ENCODE data around the gene PGAM5. TPM values are rescaled to one million over a fixed set of nuclear protein-coding genes. Genes with fewer than 3 reads are reported as not detected.
"Not testable (repeated sequence)": the region's sequence is repeated elsewhere in the genome, so short reads cannot be mapped to it uniquely, and the experiment has no call there.

The PGAM5 gene
- total RNA-seq, 2 donors from 2014 or later = 33.3 to 85.6 TPM

DNA sequence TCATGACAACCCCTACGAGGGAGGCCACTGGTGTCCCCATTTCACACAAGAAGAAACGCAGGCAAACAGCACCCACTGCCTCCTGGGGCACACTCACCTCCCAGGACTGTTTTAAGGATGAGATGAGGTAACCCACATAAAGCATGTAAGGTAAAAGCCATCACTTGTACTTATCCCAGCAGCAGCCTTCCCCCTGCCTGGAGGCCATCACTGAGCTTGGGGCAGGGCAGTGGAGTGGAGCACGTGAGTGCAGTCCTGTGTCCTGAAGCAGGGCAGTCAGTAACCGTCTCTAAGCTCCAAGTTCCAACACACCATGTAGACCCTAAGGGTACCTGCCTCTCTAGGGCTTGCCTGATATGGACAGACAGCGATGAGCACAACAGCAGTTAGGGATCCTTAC is 25.2 kb upstream of the PGAM5 start:
- Histone ChIP-seq H3K27ac (no peak overlapping the region), H3K27me3 (no peaks in the 10 kb centered on the region), H3K4me1 (no peaks in the 10 kb centered on the region), H3K9me3 (no peaks in the 10 kb centered on the region), H3K36me3 (no peaks in the 10 kb centered on the region), H3K9ac (ENCODE audit: low read depth in 2 of 2, low read length in 2 of 2) (no peak overlapping the region), H3K4me3 (no peak overlapping the region)
- TF ChIP-seq, protein P1, sequence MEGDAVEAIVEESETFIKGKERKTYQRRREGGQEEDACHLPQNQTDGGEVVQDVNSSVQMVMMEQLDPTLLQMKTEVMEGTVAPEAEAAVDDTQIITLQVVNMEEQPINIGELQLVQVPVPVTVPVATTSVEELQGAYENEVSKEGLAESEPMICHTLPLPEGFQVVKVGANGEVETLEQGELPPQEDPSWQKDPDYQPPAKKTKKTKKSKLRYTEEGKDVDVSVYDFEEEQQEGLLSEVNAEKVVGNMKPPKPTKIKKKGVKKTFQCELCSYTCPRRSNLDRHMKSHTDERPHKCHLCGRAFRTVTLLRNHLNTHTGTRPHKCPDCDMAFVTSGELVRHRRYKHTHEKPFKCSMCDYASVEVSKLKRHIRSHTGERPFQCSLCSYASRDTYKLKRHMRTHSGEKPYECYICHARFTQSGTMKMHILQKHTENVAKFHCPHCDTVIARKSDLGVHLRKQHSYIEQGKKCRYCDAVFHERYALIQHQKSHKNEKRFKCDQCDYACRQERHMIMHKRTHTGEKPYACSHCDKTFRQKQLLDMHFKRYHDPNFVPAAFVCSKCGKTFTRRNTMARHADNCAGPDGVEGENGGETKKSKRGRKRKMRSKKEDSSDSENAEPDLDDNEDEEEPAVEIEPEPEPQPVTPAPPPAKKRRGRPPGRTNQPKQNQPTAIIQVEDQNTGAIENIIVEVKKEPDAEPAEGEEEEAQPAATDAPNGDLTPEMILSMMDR (IDR thresholded peaks at IDR 0.05) = no peak
- no peak for DNase-seq
- intact Hi-C loops (cut with DNase I) = no loop called here

DNA sequence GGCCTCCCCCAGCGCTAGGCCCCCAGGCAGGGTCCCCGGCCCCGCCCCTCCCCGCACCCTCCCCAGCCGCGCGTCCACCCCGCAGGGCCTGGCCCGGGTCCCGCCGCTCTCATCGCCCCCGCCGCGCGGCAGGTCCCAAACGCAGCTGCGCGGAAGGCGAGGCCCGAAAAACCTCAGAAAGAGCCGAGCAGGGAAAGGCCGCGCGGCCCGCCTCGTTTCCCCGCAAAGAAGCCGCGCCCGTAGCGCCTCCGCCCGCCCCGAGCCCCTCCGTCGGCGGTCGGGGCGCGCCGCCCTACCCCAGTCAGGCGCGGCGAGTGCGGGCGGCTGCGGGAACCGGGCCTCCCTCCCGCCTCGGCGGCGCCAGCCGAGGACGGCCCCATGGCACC is 23.8 kb upstream of the PGAM5 start:
- Histone ChIP-seq H3K36me3 (no peaks in the 10 kb centered on the region), H3K27ac (peak overlapping the region; percentile 66), H3K27me3 (no peaks in the 10 kb centered on the region), H3K4me3 (peak overlapping the region; percentile 77), H3K4me1 (no peaks in the 10 kb centered on the region), H3K9me3 (no peaks in the 10 kb centered on the region), H3K9ac (ENCODE audit: low read depth in 2 of 2, low read length in 2 of 2) (peak overlapping the region; percentile 46 to 73)
- TF ChIP-seq, protein P1 (IDR thresholded peaks at IDR 0.05) = no peak
- intact Hi-C loops (cut with DNase I) = no loop called here
- DNase-seq = no peak

DNA sequence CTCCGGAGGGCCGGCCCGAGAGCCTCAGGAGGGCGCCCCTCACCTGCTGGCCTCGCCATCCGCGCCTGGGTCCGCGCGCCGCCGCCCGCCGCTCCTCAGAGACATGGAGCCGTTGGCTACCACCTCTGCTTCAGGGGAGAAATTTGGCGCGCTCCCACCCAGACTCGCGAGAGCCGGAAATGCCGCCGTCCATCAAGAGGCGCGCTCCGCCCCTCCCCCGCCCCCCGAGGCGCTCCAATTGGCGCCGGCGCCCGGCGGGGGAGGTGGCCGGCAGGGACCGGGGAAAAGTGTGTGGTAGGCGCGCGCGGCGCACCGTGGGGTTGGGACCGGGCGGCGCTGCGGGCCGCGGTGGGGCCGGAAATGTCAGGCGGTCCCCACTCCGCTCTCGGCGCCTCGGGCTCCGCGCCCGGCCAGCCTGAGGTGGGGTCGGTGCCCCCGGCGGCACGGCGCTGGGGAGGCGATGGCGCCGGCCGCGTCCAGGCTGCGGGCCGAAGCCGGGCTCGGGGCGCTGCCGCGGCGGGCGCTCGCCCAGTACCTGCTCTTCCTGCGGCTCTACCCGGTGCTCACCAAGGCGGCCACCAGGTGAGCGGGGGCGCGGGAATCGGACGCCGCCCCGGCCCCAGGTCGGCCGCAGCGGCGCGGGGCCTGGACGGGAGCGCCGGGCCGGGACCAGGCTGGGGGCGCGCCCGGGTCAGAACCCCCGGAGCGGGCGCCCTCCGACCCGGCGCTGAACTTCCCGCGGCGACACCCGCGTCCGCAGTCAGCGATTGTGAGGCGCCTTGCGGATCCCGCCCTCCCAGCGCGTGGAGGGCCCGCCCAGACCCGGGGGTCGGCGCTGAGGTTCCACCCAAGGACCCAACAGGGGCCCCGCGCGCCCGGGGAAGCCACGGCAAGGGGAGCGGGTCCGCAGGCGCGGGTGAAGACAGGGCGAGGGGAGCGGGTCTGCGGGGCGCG is 23.2 kb upstream of the PGAM5 start, which contains the start of the genes POLE and PXMP2:
Gene POLE, minus strand, starts transcription at position 132 of the 954 bp plus-strand sequence. Its CDS starts 27 bp downstream, at position 105.
Gene PXMP2, plus strand, starts transcription at position 377 of the 954 bp plus-strand sequence. Its CDS starts 84 bp downstream, at position 461.
- Histone ChIP-seq H3K4me3 (peak within 1 kb of the TSS; percentile 77), H3K27ac (peak within 1 kb of the TSS; percentile 66)

DNA sequence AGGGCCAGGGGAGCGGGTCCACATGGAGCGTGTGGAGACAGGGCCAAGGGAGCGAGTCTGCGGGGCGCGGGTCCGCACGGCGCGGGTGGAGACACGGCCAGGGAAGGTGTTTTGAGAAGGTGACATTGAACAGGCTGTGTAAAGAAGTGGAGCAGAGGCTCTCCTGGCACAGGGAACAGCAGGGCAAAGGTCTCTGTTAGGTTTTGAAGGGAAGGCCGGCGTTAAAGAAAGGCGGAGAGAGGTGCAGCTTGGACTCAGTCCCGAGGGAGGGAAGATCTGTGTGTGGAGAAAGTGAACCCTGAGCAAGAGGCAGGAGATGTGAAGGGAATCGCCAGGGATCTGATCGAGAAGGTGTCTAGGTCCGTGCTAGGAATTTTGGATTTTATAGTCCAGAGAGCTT is 21.4 kb upstream of the PGAM5 start:
- H3K4me1 ChIP-seq = no peaks in the 10 kb centered on the region
- H3K4me3 ChIP-seq = no peak overlapping the region
- no peaks in the 10 kb centered on the region for H3K36me3 ChIP-seq
- no peaks in the 10 kb centered on the region for H3K27me3 ChIP-seq
- peak; percentile 87 for DNase-seq
- H3K9ac ChIP-seq (ENCODE audit: low read depth in 2 of 2, low read length in 2 of 2) = peak overlapping the region; percentile 22 to 46
- TF ChIP-seq, protein P1 (IDR thresholded peaks at IDR 0.05) = no peak
- intact Hi-C loops (cut with DNase I) = no loop called here
- H3K9me3 ChIP-seq = no peaks in the 10 kb centered on the region
- H3K27ac ChIP-seq = peak overlapping the region; percentile 47

More for the DNA sequence above, 23.2 kb upstream of the PGAM5 start, which contains the start of the genes POLE and PXMP2:
- H3K9ac ChIP-seq (ENCODE audit: low read depth in 2 of 2, low read length in 2 of 2) = peak within 1 kb of the TSS; percentile 46 to 90
- H3K4me1 ChIP-seq = no peaks in the 10 kb centered on the region
- H3K36me3 ChIP-seq = no peaks in the 10 kb centered on the region
- peak; percentile 96 for DNase-seq
- H3K9me3 ChIP-seq = no peaks in the 10 kb centered on the region
- TF ChIP-seq, protein P1 (IDR thresholded peaks at IDR 0.05) = no peak
- no peaks in the 10 kb centered on the region for H3K27me3 ChIP-seq
- intact Hi-C loops (cut with DNase I) = no loop called here

DNA sequence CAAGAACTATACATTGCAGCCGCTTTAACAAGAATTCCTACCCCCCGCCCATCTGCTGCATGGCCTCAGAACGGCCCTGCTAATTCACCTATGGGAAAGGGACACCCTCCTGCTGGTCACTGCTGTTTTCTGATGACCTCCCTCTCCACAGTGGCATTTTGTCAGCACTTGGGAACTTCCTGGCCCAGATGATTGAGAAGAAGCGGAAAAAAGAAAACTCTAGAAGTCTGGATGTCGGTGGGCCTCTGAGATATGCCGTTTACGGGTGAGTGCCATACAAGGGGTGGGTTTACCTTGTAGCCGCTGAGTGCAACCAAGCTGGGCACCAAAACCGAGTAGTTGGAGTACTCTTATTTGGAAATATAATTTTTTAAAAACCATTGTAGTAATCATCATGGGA is 20.5 kb upstream of the PGAM5 start:
- Histone ChIP-seq H3K9me3 (no peaks in the 10 kb centered on the region), H3K9ac (ENCODE audit: low read depth in 2 of 2, low read length in 2 of 2) (no peak overlapping the region), H3K36me3 (no peaks in the 10 kb centered on the region), H3K27ac (no peak overlapping the region), H3K4me1 (no peaks in the 10 kb centered on the region), H3K4me3 (no peak overlapping the region), H3K27me3 (no peaks in the 10 kb centered on the region)
- no peak for DNase-seq
- TF ChIP-seq, protein P1 (IDR thresholded peaks at IDR 0.05) = no peak
- intact Hi-C loops (cut with DNase I) = no loop called here

DNA sequence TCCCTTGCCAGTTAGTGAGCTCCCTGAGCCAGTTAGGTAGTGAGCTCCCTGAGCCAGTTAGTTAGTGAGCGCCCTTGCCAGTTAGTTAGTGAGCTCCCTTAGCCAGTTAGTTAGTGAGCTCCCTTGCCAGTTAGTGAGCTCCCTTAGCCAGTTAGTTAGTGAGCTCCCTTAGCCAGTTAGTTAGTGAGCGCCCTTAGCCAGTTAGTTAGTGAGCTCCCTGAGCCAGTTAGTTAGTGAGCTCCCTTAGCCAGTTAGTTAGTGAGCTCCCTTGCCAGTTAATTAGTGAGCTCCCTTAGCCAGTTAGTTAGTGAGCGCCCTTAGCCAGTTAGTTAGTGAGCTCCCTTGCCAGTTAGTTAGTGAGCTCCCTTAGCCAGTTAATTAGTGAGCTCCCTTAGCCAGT is 18.6 kb upstream of the PGAM5 start:
- H3K27me3 ChIP-seq; DNase-seq; H3K36me3 ChIP-seq; intact Hi-C loops (cut with DNase I); H3K4me1 ChIP-seq; H3K9ac ChIP-seq (ENCODE audit: low read depth in 2 of 2, low read length in 2 of 2); H3K9me3 ChIP-seq; H3K27ac ChIP-seq; H3K4me3 ChIP-seq: not testable (repeated sequence)

DNA sequence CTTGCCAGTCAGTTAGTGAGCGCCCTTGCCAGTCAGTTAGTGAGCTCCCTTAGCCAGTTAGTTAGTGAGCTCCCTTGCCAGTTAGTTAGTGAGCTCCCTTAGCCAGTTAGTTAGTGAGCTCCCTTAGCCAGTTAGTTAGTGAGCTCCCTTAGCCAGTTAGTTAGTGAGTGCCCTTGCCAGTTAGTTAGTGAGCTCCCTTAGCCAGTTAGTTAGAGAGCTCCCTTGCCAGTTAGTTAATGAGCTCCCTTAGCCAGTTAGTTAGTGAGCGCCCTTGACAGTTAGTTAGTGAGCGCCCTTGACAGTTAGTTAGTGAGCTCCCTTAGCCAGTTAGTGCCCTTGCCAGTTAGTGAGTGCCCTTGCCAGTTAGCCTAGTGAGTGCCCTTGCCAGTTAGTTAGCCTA is 15.8 kb upstream of the PGAM5 start:
- H3K9me3 ChIP-seq; intact Hi-C loops (cut with DNase I); H3K27me3 ChIP-seq; H3K4me1 ChIP-seq; DNase-seq; H3K36me3 ChIP-seq; H3K4me3 ChIP-seq; H3K9ac ChIP-seq (ENCODE audit: low read depth in 2 of 2, low read length in 2 of 2); H3K27ac ChIP-seq: not testable (repeated sequence)
